Stimulated activated CD8-positive, alpha-beta memory T cell treated with anti-CD3 and anti-CD28 coated beads, Interleukin-15, amount 100 ng/mL, for 4 hours (primary cell): Measurements from ENCODE around the gene COQ8B.
"Not testable (repeated sequence)": the region's sequence is repeated elsewhere in the genome, so short reads cannot be mapped to it uniquely, and the experiment has no call there.

Experiments used
- DNase-seq, 2 donors: peaks; one replicate each; pipeline ENCODE4 v3.0.0-alpha.2; 2020; ENCODE audit warnings: low read depth in 2 of 2

COQ8B gene

GRCh38 chr19:40668991-40669614, 47.6 kb downstream of the COQ8B start:
- DNase-seq, result no peak

- no peak for DNase-seq
Measured at GRCh38 chr19:40667602-40668001, 49.1 kb downstream of the COQ8B start.

GRCh38 chr19:40666803-40667438, 49.8 kb downstream of the COQ8B start:
- DNase-seq, result no peak

GRCh38 chr19:40663695-40664692, 52.7 kb downstream of the COQ8B start:
- peak in 1 of 2 donors; percentile 7 for DNase-seq

- peak; percentile 77 to 79 for DNase-seq
Measured at GRCh38 chr19:40662925-40663694, 53.6 kb downstream of the COQ8B start.

GRCh38 chr19:40661616-40662015, 55.1 kb downstream of the COQ8B start:
- DNase-seq, result no peak

GRCh38 chr19:40659566-40659965, 57.1 kb downstream of the COQ8B start:
- DNase-seq, result no peak

- no peak for DNase-seq
Measured at GRCh38 chr19:40659116-40659515, 57.6 kb downstream of the COQ8B start.

- DNase-seq, result no peak
Measured at GRCh38 chr19:40658031-40658430, 58.7 kb downstream of the COQ8B start.

- not testable (repeated sequence) for DNase-seq
Measured at GRCh38 chr19:40655684-40656083, 61.0 kb downstream of the COQ8B start.

- DNase-seq, result not testable (repeated sequence)
Measured at GRCh38 chr19:40652303-40652702, 64.4 kb downstream of the COQ8B start.

GRCh38 chr19:40650749-40651305, 65.9 kb downstream of the COQ8B start:
- DNase-seq, result no peak

- DNase-seq, result not testable (repeated sequence)
Measured at GRCh38 chr19:40649903-40650675, 66.6 kb downstream of the COQ8B start.

GRCh38 chr19:40646743-40647254, 69.9 kb downstream of the COQ8B start:
- no peak for DNase-seq

- no peak for DNase-seq
Measured at GRCh38 chr19:40642757-40643305, 73.9 kb downstream of the COQ8B start.

GRCh38 chr19:40642051-40642706, 74.5 kb downstream of the COQ8B start:
- DNase-seq, result no peak
